Upper lobe of left lung (tissue), 6 donors: ENCODE data around the gene ZDHHC11B. TPM values are rescaled to one million over a fixed set of nuclear protein-coding genes. Genes with fewer than 3 reads are reported as not detected.
"Not testable (repeated sequence)": the region's sequence is repeated elsewhere in the genome, so short reads cannot be mapped to it uniquely, and the experiment has no call there.

Experiments
- ATAC-seq, 2 donors: fragments of 200-7000 bp; cut with Tn5 transposase; one replicate each; pipeline ENCODE4 v1.9.1; 2022; ENCODE audit warnings: mild to moderate bottlenecking in 2 of 2, moderate library complexity in 2 of 2; ENCODE audit not compliant: low FRiP score in 2 of 2
- DNase-seq, 2 donors: peaks; one replicate each; pipeline ENCODE4 v3.0.0-alpha.2; 2019 to 2020
- H3K27ac ChIP-seq, 4 donors: fragments of 200-600 bp; sonication (generic); one replicate each; pipeline ENCODE4 v1.5.1; 2016 to 2019
- H3K27me3 ChIP-seq, 4 donors: fragments of 200-600 bp; sonication (generic); one replicate each; pipeline ENCODE4 v1.5.1; 2017 to 2019
- H3K36me3 ChIP-seq, 4 donors: fragments of 200-600 bp; sonication (generic); one replicate each; pipeline ENCODE4 v1.5.1; 2016 to 2019
- H3K4me1 ChIP-seq, 4 donors: fragments of 200-600 bp; sonication (generic); one replicate each; pipeline ENCODE4 v1.5.1; 2018 to 2019
- H3K4me3 ChIP-seq, 4 donors: fragments of 200-600 bp; sonication (generic); one replicate each; pipeline ENCODE4 v1.5.1; 2017 to 2019; ENCODE audit warnings: mild to moderate bottlenecking in 2 of 4, moderate library complexity in 1 of 4
- H3K9me3 ChIP-seq, 4 donors: fragments of 200-600 bp; sonication (generic); one replicate each; pipeline ENCODE4 v1.5.1; 2018 to 2019
- EP300 ChIP-seq, 4 donors: sonication (generic); formaldehyde crosslinking; IDR thresholded peaks; one replicate each; pipeline ENCODE4 v1.5.1; 2017; ENCODE audit warnings: antibody characterized with exemption in 4 of 4, control low read depth in 2 of 4
- POLR2A ChIP-seq, 4 donors: fragments of 450-650 bp; IDR thresholded peaks; one replicate each; pipeline ENCODE4 v1.5.1; 2016 to 2017; ENCODE audit warnings: antibody characterized with exemption in 4 of 4, mild to moderate bottlenecking in 2 of 4
- POLR2AphosphoS5 ChIP-seq, 2 donors: sonication (generic); formaldehyde crosslinking; IDR thresholded peaks; one replicate each; pipeline ENCODE4 v1.5.1; 2017; ENCODE audit warnings: antibody characterized with exemption in 2 of 2
- WGBS, 2 donors: methylation state at CpG; one replicate each; pipeline ENCODE4 v1.1.5; 2017 to 2018; 5-methylcytosine and 5-hydroxymethylcytosine counted together
- total RNA-seq, 6 donors: library from RNA; depleted of rRNA in 4 of 6; stranded (reverse); fragments of >200 nt in 4 of 6; gene quantifications; one replicate each; pipeline versions ENCODE4 v1.1.0 to v1.2.1, GENCODE V29; 2016 to 2021
- TF ChIP-seq, protein P1 (sequence below), 6 experiments: fragments of 450-650 bp in 4 of 6; fragments of 200-600 bp in 2 of 6; sonication (generic) in 2 of 6; IDR thresholded peaks; one replicate each; pipeline ENCODE4 v1.5.1; 2016 to 2019; ENCODE audit warnings: antibody characterized with exemption in 6 of 6
- donor health status: DM: no; HTN: no; CAD: no; lungs with moderate emphysema.
- donor health status: DM: no; HTN: yes; CAD: no; lungs with severe emphysema.

The ZDHHC11B gene
- total RNA-seq, 6 donors from 2014 or later: 7.4 to 40.8 (median 13.1) TPM

GRCh38 chr5:747303-747844 is 37.2 kb downstream of the ZDHHC11B start:
- not testable (repeated sequence) for H3K36me3 ChIP-seq, ATAC-seq, H3K27me3 ChIP-seq, H3K27ac ChIP-seq, DNase-seq, H3K4me3 ChIP-seq, H3K4me1 ChIP-seq, H3K9me3 ChIP-seq
- WGBS, 2 donors: 83 to 100% methylated on average over 2 to 6 of the region's 9 CpGs

GRCh38 chr5:746258-746761 is 38.2 kb downstream of the ZDHHC11B start:
- Histone ChIP-seq H3K27me3 (no peaks in the 10 kb centered on the region), H3K36me3 (no peaks in the 10 kb centered on the region), H3K9me3 (no peaks in the 10 kb centered on the region), H3K4me3 (no peak overlapping the region), H3K27ac (no peak overlapping the region), H3K4me1 (no peaks in the 10 kb centered on the region)
- peak in 1 of 2 donors; percentile 50 for DNase-seq
- TF ChIP-seq POLR2A (IDR thresholded peaks at IDR 0.05): no peak
- TF ChIP-seq, protein P1, sequence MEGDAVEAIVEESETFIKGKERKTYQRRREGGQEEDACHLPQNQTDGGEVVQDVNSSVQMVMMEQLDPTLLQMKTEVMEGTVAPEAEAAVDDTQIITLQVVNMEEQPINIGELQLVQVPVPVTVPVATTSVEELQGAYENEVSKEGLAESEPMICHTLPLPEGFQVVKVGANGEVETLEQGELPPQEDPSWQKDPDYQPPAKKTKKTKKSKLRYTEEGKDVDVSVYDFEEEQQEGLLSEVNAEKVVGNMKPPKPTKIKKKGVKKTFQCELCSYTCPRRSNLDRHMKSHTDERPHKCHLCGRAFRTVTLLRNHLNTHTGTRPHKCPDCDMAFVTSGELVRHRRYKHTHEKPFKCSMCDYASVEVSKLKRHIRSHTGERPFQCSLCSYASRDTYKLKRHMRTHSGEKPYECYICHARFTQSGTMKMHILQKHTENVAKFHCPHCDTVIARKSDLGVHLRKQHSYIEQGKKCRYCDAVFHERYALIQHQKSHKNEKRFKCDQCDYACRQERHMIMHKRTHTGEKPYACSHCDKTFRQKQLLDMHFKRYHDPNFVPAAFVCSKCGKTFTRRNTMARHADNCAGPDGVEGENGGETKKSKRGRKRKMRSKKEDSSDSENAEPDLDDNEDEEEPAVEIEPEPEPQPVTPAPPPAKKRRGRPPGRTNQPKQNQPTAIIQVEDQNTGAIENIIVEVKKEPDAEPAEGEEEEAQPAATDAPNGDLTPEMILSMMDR (IDR thresholded peaks at IDR 0.05): no peak
- no peak for TF ChIP-seq POLR2AphosphoS5 (IDR thresholded peaks at IDR 0.05)
- no peak for TF ChIP-seq EP300 (IDR thresholded peaks at IDR 0.05)
- WGBS, 2 donors: 70 to 85% methylated on average over 2 to 11 of the region's 11 CpGs
- ATAC-seq: no peak

- not testable (repeated sequence) for H3K36me3 ChIP-seq, H3K27ac ChIP-seq, H3K9me3 ChIP-seq, ATAC-seq, H3K4me1 ChIP-seq, H3K27me3 ChIP-seq, H3K4me3 ChIP-seq
- 92% methylated on average over 22 of the region's 23 CpGs; no CpG with 5 or more reads in 1 of the 2 donors for WGBS, 2 donors
- peak in 1 of 2 donors; percentile 59 for DNase-seq
Observed at GRCh38 chr5:745272-746142, 39.0 kb downstream of the ZDHHC11B start.

DNA sequence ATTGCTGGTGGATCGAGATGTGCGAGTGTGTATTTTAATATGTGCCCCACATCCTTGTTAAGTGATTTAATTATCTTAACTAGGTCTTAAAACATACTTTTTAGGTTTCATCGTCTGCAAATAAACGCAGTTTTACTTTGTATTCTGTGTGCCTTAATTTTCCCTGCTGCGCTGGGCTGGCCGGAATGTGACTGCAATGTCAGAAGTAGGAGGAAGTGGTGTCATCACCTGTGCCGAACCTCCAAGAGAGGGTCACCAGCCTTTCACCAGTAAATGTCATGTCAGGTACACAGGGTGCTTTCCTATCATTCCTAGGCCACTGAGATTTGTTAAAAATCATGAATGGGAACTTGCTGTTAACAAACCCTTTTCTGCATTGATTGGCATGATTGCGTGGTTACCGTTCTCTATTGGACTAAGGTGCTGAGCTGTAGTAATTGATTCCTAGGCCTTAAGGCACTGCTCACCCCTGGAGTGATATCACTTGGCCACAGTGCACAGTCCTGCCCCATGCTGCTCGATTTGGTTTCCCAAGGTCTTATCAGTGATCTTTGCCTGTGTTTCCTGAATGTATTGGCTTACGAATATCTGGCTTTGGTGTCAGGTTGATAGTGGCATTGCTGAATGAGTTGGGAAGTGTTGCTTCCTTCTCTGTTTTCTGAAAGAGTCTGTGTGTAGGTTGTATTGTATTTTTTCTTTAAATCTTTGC is 40.7 kb downstream of the ZDHHC11B start:
- not testable (repeated sequence) for H3K36me3 ChIP-seq, H3K4me1 ChIP-seq, H3K4me3 ChIP-seq, H3K9me3 ChIP-seq, DNase-seq, H3K27me3 ChIP-seq, H3K27ac ChIP-seq, ATAC-seq
- 82 to 83% methylated on average over 11 of the region's 11 CpGs for WGBS, 2 donors

DNA sequence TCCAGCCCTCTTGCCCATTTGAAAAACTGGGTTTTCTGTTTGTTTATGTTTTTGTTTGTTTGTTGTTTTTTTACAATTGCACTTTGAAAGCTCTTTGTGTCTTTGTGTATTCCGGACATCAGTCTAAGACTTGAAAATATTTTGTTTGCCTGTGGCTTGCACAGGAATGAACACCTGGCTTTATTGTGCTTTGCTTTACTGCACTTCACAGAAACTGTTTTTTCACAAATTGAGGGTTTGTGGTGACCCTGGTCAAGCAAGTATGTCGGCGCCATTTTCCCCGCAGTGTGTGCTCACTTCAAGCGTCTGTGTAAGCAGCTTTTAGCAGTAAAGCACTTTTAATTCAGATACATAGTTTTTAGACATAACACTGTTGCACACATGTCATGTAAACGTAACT is 42.3 kb downstream of the ZDHHC11B start:
- not testable (repeated sequence) for H3K4me3 ChIP-seq, H3K36me3 ChIP-seq, H3K27me3 ChIP-seq, DNase-seq, H3K27ac ChIP-seq, H3K4me1 ChIP-seq, ATAC-seq, H3K9me3 ChIP-seq
- 88 to 89% methylated on average over 6 of the region's 6 CpGs for WGBS, 2 donors

DNA sequence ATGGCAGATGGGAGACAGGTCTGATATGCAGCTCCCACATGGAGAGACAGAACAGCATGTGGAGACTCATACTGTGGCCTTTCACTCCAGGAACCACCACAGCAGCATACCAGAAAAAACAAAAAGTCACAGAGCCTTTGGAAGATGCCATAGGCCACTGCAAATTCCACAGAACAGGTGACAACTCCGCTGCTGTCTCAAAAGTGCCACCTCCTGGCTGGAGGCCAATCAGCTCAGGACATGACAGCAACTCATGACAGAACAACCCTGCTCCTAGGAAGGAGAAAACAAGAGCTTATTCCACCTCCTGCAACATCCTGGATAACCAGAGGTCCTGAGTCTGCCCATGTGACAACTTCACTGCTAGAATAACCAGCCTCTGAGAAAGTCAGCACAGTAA is 50.4 kb downstream of the ZDHHC11B start:
- no CpG with 5 or more reads among the region's 1 CpG for whole genome bisulfite sequencing, 2 donors
- H3K4me3 ChIP-seq, ATAC-seq, H3K4me1 ChIP-seq, H3K27me3 ChIP-seq, DNase-seq, H3K9me3 ChIP-seq, H3K27ac ChIP-seq: not testable (repeated sequence)
- H3K36me3 ChIP-seq: peaks cover 0 to 20% (median 7%) of the 10 kb centered on the region in 4 donors

DNA sequence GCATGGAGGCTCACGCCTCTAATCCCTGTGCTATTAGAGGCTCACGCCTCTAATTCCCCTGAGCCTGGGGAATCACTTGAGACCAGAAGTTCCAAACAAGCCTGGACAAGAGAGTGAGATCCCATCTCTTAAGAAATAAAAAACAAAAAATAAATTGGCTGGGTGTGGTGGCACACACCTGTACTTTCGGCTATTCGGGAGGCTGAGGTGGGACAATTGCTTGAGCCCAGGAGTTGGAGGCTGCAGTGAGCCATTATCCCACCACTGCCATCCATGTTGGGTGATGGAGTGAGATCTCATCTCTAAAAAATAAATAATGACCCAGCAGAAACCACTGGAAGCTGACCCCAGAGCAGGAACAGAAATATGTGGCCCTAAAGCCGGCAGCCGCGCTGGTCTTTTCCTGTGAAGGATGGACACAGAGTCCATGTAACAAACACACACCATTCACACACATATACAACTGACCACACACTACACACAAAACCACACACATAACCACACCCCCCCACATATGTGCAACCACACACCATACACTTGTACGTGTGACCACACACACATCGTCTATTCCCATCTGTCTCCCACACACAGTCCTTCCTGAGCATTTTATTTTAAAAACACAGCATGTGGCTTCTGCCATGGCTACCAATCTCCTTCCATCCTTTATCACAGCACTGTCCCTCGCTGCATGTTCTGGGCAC is 51.6 kb downstream of the ZDHHC11B start:
- 90 to 93% methylated on average over 8 to 10 of the region's 10 CpGs for WGBS, 2 donors
- not testable (repeated sequence) for H3K27ac ChIP-seq

GRCh38 chr5:729225-729624 is 55.3 kb downstream of the ZDHHC11B start:
- ATAC-seq, H3K4me1 ChIP-seq, H3K27me3 ChIP-seq, H3K27ac ChIP-seq, H3K9me3 ChIP-seq, H3K4me3 ChIP-seq: not testable (repeated sequence)
- WGBS, 2 donors: 79 to 100% methylated on average over 1 to 5 of the region's 7 CpGs
- peak in 1 of 2 donors; percentile 35 for DNase-seq
- H3K36me3 ChIP-seq: peaks cover 0 to 20% (median 7%) of the 10 kb centered on the region in 4 donors

More for the DNA sequence above, 51.6 kb downstream of the ZDHHC11B start:
- not testable (repeated sequence) for DNase-seq, H3K4me3 ChIP-seq, H3K9me3 ChIP-seq, H3K4me1 ChIP-seq, H3K27me3 ChIP-seq
- H3K36me3 ChIP-seq: peaks cover 0 to 20% (median 7%) of the 10 kb centered on the region in 4 donors
- ATAC-seq: peak in 1 of 2 donors; percentile 52
